BLaER1 (cell line): Measurements from ENCODE around the gene EVI2B.
"Not testable (repeated sequence)": the region's sequence is repeated elsewhere in the genome, so short reads cannot be mapped to it uniquely, and the experiment has no call there.

ENCODE experiments used
- H3K27ac ChIP-seq: shearing (Covaris generic); formaldehyde crosslinking; 2 replicates; pipeline ENCODE4 v1.8.1; 2022
- H3K27me3 ChIP-seq: shearing (Covaris generic); formaldehyde crosslinking; 2 replicates; pipeline ENCODE4 v1.8.1; 2022
- H3K36me3 ChIP-seq: shearing (Covaris generic); formaldehyde crosslinking; 2 replicates; pipeline ENCODE4 v1.8.1; 2022
- H3K4me1 ChIP-seq: shearing (Covaris generic); formaldehyde crosslinking; 2 replicates; pipeline ENCODE4 v1.8.1; 2022
- H3K4me2 ChIP-seq: shearing (Covaris generic); formaldehyde crosslinking; 2 replicates; pipeline ENCODE4 v1.8.1; 2022
- H3K4me3 ChIP-seq: shearing (Covaris generic); formaldehyde crosslinking; 2 replicates; pipeline ENCODE4 v1.8.1; 2022
- H3K9ac ChIP-seq: shearing (Covaris generic); formaldehyde crosslinking; 2 replicates; pipeline ENCODE4 v1.8.1; 2022
- H3K9me3 ChIP-seq: shearing (Covaris generic); formaldehyde crosslinking; 2 replicates; pipeline ENCODE4 v1.8.1; 2022
- H4K20me1 ChIP-seq: shearing (Covaris generic); formaldehyde crosslinking; 2 replicates; pipeline ENCODE4 v1.8.1; 2022
- Cebpa-rat ChIP-seq: shearing (Covaris generic); IDR thresholded peaks from 2 replicates; pipeline ENCODE4 v1.8.1; 2022

Gene EVI2B

DNA sequence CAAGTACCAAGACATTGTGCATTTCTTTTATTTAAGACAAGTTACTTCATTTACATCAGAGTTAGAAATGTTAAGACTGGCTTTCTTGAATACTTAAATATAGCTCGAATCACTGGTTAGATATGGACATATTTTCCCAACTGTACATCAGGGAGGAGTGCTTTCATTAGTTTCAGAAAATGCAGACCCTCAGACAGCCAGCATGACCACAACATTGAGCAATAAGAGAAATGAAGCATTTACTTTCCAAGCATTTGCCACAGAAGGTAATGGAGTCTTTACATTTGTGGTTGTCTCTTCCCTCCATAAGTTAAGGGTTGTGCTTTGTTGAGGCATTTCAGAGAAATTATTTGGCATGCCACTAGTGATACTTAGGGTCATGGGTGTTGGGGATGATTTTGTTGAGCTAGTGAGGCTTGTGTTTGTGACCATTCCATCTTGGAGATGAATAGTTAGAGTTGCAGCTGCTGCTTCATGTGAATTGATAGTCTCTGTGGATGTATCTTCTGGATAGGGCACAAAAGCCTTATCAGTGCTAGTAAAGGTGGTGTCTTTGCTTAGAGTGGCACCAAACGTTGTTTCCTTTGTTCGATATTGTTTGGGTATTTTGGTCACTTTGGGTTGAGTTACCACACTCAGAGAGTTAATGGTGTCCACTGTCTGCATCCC lies 18.9 kb downstream of the EVI2B start:
- no peak overlapping the region for H3K9ac ChIP-seq
- no peak overlapping the region for H3K4me3 ChIP-seq
- no peak overlapping the region for H3K27ac ChIP-seq

GRCh38 chr17:31294231-31294630 lies 19.6 kb downstream of the EVI2B start:
- Histone ChIP-seq H3K9ac (no peak overlapping the region), H3K4me3 (no peak overlapping the region), H3K27me3 (no peaks in the 10 kb centered on the region), H3K9me3 (no peaks in the 10 kb centered on the region), H3K36me3 (0 out of 2 replicates have a peak, but pooled peaks cover 7% of the 10 kb centered on the region), H3K27ac (no peak overlapping the region), H4K20me1 (no peaks in the 10 kb centered on the region), H3K4me1 (no peaks in the 10 kb centered on the region), H3K4me2 (no peak overlapping the region)
- no peak for TF ChIP-seq Cebpa-rat

More for the DNA sequence above, 18.9 kb downstream of the EVI2B start:
- Histone ChIP-seq H4K20me1 (no peaks in the 10 kb centered on the region), H3K4me2 (no peak overlapping the region), H3K9me3 (no peaks in the 10 kb centered on the region), H3K27me3 (no peaks in the 10 kb centered on the region), H3K36me3 (0 out of 2 replicates have a peak, but pooled peaks cover 7% of the 10 kb centered on the region), H3K4me1 (no peaks in the 10 kb centered on the region)
- no peak for TF ChIP-seq Cebpa-rat

GRCh38 chr17:31293581-31293980 lies 20.3 kb downstream of the EVI2B start:
- H3K9ac ChIP-seq: no peak overlapping the region
- H3K4me1 ChIP-seq: no peaks in the 10 kb centered on the region
- H3K4me3 ChIP-seq: no peak overlapping the region
- H4K20me1 ChIP-seq: no peaks in the 10 kb centered on the region
- H3K27me3 ChIP-seq: no peaks in the 10 kb centered on the region
- no peak for TF ChIP-seq Cebpa-rat
- 0 out of 2 replicates have a peak, but pooled peaks cover 7% of the 10 kb centered on the region for H3K36me3 ChIP-seq
- no peak overlapping the region for H3K27ac ChIP-seq
- no peaks in the 10 kb centered on the region for H3K9me3 ChIP-seq
- H3K4me2 ChIP-seq: no peak overlapping the region

- Histone ChIP-seq H3K4me2 (no peak overlapping the region), H4K20me1 (no peaks in the 10 kb centered on the region), H3K4me1 (no peaks in the 10 kb centered on the region), H3K36me3 (0 out of 2 replicates have a peak, but pooled peaks cover 4% of the 10 kb centered on the region), H3K27ac (no peak overlapping the region), H3K4me3 (no peak overlapping the region), H3K9ac (no peak overlapping the region), H3K9me3 (no peaks in the 10 kb centered on the region), H3K27me3 (no peaks in the 10 kb centered on the region)
- TF ChIP-seq Cebpa-rat: no peak
These were observed 22.0 kb downstream of the EVI2B start for GRCh38 chr17:31291820-31292219.

DNA sequence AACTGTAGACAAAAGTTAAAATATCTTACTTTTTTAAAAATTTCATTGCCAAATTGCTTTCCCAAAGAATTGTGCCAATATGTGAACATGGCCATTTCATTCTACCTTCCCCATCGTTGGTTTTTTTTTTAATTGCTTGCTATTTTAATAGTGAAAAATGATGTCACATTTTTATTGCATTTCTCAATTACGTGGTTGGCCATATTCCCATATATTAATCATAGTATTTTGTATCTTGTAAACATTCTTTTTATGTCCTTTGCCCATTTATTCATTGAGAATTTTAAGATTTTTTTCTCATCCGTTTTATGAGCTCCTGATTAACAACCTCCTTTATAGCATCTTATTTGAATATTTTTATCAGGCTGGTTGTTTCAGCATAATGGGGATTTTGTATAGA lies 24.1 kb downstream of the EVI2B start:
- Histone ChIP-seq H3K27me3 (no peaks in the 10 kb centered on the region), H3K4me1 (no peaks in the 10 kb centered on the region), H3K36me3 (0 out of 2 replicates have a peak, but pooled peaks cover 7% of the 10 kb centered on the region), H3K9me3 (no peaks in the 10 kb centered on the region), H3K4me2 (no peak overlapping the region), H3K27ac (no peak overlapping the region), H3K4me3 (no peak overlapping the region), H3K9ac (no peak overlapping the region), H4K20me1 (no peaks in the 10 kb centered on the region)
- no peak for TF ChIP-seq Cebpa-rat

GRCh38 chr17:31287932-31288331 lies 25.9 kb downstream of the EVI2B start:
- H3K4me2 ChIP-seq, H4K20me1 ChIP-seq, H3K9ac ChIP-seq, H3K9me3 ChIP-seq, H3K4me3 ChIP-seq, H3K4me1 ChIP-seq, H3K27ac ChIP-seq, H3K27me3 ChIP-seq: not testable (repeated sequence)
- peaks cover 17% of the 10 kb centered on the region; the same call in 1 of the 2 replicates for H3K36me3 ChIP-seq

DNA sequence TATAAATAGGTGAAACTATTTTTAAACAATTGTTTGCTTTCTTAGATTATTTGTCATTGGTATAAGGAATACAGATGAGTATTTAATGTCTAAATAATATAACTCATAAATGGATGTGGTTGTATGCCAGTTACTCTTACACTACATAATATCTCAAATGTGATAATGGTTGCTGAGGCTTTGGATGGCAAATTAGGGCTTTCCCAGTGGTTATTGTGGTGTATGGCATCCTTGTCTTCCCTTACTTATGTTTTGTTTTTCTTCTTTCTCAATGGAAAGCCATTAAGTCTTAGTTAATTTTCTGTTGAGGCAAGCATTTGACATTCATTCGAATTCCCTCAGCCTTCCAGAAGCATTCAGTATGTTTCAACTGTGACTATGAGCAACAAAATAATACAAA lies 27.3 kb downstream of the EVI2B start:
- Histone ChIP-seq H3K9me3 (no peaks in the 10 kb centered on the region), H4K20me1 (no peaks in the 10 kb centered on the region), H3K36me3 (peaks cover 26% of the 10 kb centered on the region), H3K4me1 (no peaks in the 10 kb centered on the region), H3K27me3 (no peaks in the 10 kb centered on the region), H3K27ac (no peak overlapping the region), H3K9ac (no peak overlapping the region), H3K4me2 (no peak overlapping the region), H3K4me3 (no peak overlapping the region)
- no peak for TF ChIP-seq Cebpa-rat

- Histone ChIP-seq H3K27me3 (no peaks in the 10 kb centered on the region), H3K27ac (no peak overlapping the region), H3K36me3 (peaks cover 33% of the 10 kb centered on the region), H3K4me3 (no peak overlapping the region), H3K4me1 (no peaks in the 10 kb centered on the region), H4K20me1 (no peaks in the 10 kb centered on the region), H3K9ac (no peak overlapping the region), H3K4me2 (no peak overlapping the region), H3K9me3 (no peaks in the 10 kb centered on the region)
- no peak for TF ChIP-seq Cebpa-rat
These were observed 30.0 kb downstream of the EVI2B start for GRCh38 chr17:31283841-31284240.

- peaks cover 47% of the 10 kb centered on the region for H3K36me3 ChIP-seq
- H3K4me1 ChIP-seq: no peaks in the 10 kb centered on the region
- no peak overlapping the region for H3K9ac ChIP-seq
- no peaks in the 10 kb centered on the region for H4K20me1 ChIP-seq
- TF ChIP-seq Cebpa-rat: no peak
- H3K27ac ChIP-seq: no peak overlapping the region
- H3K4me3 ChIP-seq: no peak overlapping the region
- H3K4me2 ChIP-seq: no peak overlapping the region
- no peaks in the 10 kb centered on the region for H3K27me3 ChIP-seq
- no peaks in the 10 kb centered on the region for H3K9me3 ChIP-seq
These were observed 32.8 kb downstream of the EVI2B start for GRCh38 chr17:31281061-31281460.

- Histone ChIP-seq H3K9me3 (no peaks in the 10 kb centered on the region), H3K27me3 (no peaks in the 10 kb centered on the region), H3K27ac (no peak overlapping the region), H3K4me2 (no peak overlapping the region), H3K36me3 (peaks cover 49% of the 10 kb centered on the region), H3K4me1 (no peaks in the 10 kb centered on the region), H3K9ac (no peak overlapping the region), H3K4me3 (no peak overlapping the region), H4K20me1 (no peaks in the 10 kb centered on the region)
- TF ChIP-seq Cebpa-rat: no peak
These were observed 34.5 kb downstream of the EVI2B start for GRCh38 chr17:31279401-31279800.

DNA sequence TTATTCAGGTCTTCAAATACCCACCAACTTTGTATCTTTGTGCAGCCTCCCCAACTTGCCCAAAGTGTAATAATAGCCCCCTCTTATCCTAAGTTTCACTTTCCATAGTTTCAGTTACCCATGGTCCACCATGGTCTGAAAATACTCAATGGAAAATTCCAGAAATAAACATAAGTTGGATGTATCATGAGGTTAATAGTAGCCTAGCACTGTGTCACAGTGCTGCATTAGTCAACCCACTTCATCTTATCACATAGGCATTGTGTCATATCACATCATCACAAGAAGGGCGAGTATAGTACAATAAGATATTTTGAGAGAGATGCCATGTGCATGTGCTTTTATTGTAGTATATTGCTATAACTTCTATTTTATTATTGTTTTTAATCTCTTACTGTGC lies 38.7 kb downstream of the EVI2B start:
- TF ChIP-seq Cebpa-rat: no peak
- H3K36me3 ChIP-seq: peaks cover 37% of the 10 kb centered on the region
- H3K27ac ChIP-seq: no peak overlapping the region
- no peak overlapping the region for H3K4me3 ChIP-seq
- no peak overlapping the region for H3K4me2 ChIP-seq
- H3K9ac ChIP-seq: no peak overlapping the region
- H4K20me1 ChIP-seq: no peaks in the 10 kb centered on the region
- no peaks in the 10 kb centered on the region for H3K9me3 ChIP-seq
- H3K27me3 ChIP-seq: no peaks in the 10 kb centered on the region
- H3K4me1 ChIP-seq: no peaks in the 10 kb centered on the region
